Smooth muscle cell (in vitro differentiated cells): ENCODE results near the gene MRPS27. TPM values are rescaled to one million over a fixed set of nuclear protein-coding genes. Genes with fewer than 3 reads are reported as not detected.

Source experiments
- DNase-seq: peaks from one replicate; lab custom pipeline; 2025; ENCODE audit not compliant: unreplicated experiment; lab: John Stamatoyannopoulos, UW
- H2AFZ ChIP-seq: fragments of 200-600 bp; sonication (generic); 2 replicates; pipeline ENCODE4 v1.6.0; 2016; ENCODE audit warnings: antibody characterized with exemption, low read depth, mild to moderate bottlenecking
- H3F3A ChIP-seq: fragments of 200-600 bp; sonication (generic); 2 replicates; pipeline ENCODE4 v1.6.0; 2017; ENCODE audit warnings: antibody characterized with exemption, low read depth
- H3K27ac ChIP-seq: fragments of 200-600 bp; sonication (generic); 2 replicates; pipeline ENCODE4 v1.5.1; 2016; ENCODE audit warnings: low read depth, mild to moderate bottlenecking
- H3K27me3 ChIP-seq: fragments of 200-600 bp; sonication (generic); 2 replicates; pipeline ENCODE4 v1.6.1; 2016; ENCODE audit warnings: low read depth, mild to moderate bottlenecking
- H3K36me3 ChIP-seq: fragments of 200-600 bp; sonication (generic); 2 replicates; pipeline ENCODE4 v1.5.1; 2016; ENCODE audit warnings: low read depth
- H3K4me1 ChIP-seq: fragments of 200-600 bp; sonication (generic); 2 replicates; pipeline ENCODE4 v1.5.1; 2016; ENCODE audit warnings: low read depth
- H3K4me2 ChIP-seq: fragments of 200-600 bp; sonication (generic); 2 replicates; pipeline ENCODE4 v1.6.0; 2016; ENCODE audit warnings: mild to moderate bottlenecking
- H3K4me3 ChIP-seq: fragments of 200-600 bp; sonication (generic); 2 replicates; pipeline ENCODE4 v1.5.1; 2016; ENCODE audit warnings: mild to moderate bottlenecking
- H3K79me2 ChIP-seq: fragments of 200-600 bp; sonication (generic); 2 replicates; pipeline ENCODE4 v1.6.0; 2016; ENCODE audit warnings: low read depth, mild to moderate bottlenecking
- H3K9ac ChIP-seq: fragments of 200-600 bp; sonication (generic); 2 replicates; pipeline ENCODE4 v1.6.0; 2016; ENCODE audit warnings: low read depth
- H3K9me3 ChIP-seq: fragments of 200-600 bp; sonication (generic); replicated peaks from 2 replicates; pipeline ENCODE4 v1.5.1; 2016; ENCODE audit warnings: low read depth
- H4K20me1 ChIP-seq: fragments of 200-600 bp; sonication (generic); 2 replicates; pipeline ENCODE4 v1.6.0; 2016; ENCODE audit warnings: low read depth
- CTCF ChIP-seq: fragments of 200-600 bp; sonication (generic); IDR thresholded peaks from 2 replicates; pipeline ENCODE4 v1.5.1; 2017; ENCODE audit warnings: borderline replicate concordance, mild to moderate bottlenecking, antibody characterized with exemption; ENCODE audit not compliant: insufficient read depth, poor library complexity, severe bottlenecking
- WGBS: methylation state at CpG from one replicate; pipeline ENCODE4 v1.1.7; 2016; ENCODE audit warnings: low lambda C conversion rate; 5-methylcytosine and 5-hydroxymethylcytosine counted together
- polyA plus RNA-seq: library from polyadenylated mRNA; unstranded; fragments of >200 nt; fragmentation: Nextera tagmentation; extraction: Ambion mirVana; gene quantifications from 2 replicates; pipeline ENCODE4 v1.2.1, GENCODE V29; 2016
- total RNA-seq: library from RNA; depleted of rRNA; stranded (reverse); fragments of >200 nt; gene quantifications from 2 replicates; pipeline ENCODE4 v1.2.3, GENCODE V29; 2014

MRPS27 gene
- total and polyA plus RNA-seq, 2 experiments from 2014 or later = 36.7 to 38.3 TPM

GRCh38 chr5:72295539-72295938 is 24.5 kb downstream of the MRPS27 start:
- no peak overlapping the region for H3K27ac ChIP-seq
- H3K4me3 ChIP-seq = no peak overlapping the region
- DNase-seq = no peak
- peaks cover 16% of the 10 kb centered on the region for H3K79me2 ChIP-seq
- 95% methylated on average over 4 of the region's 4 CpGs for WGBS
- H3F3A ChIP-seq = no peaks in the 10 kb centered on the region
- TF ChIP-seq CTCF = no peak
- no peak overlapping the region for H3K4me2 ChIP-seq
- no peak overlapping the region for H3K9ac ChIP-seq
- H3K9me3 ChIP-seq = no peaks in the 10 kb centered on the region
- no peak overlapping the region for H2AFZ ChIP-seq
- H3K4me1 ChIP-seq = peaks cover under 1% of the 10 kb centered on the region
- H3K27me3 ChIP-seq = no peaks in the 10 kb centered on the region
- H3K36me3 ChIP-seq = peaks cover 9% of the 10 kb centered on the region
- no peaks in the 10 kb centered on the region for H4K20me1 ChIP-seq

- Histone ChIP-seq H3K9ac (no peak overlapping the region), H3K4me1 (no peaks in the 10 kb centered on the region), H3K79me2 (peaks cover 16% of the 10 kb centered on the region), H3K4me2 (no peak overlapping the region), H3F3A (peaks cover 5% of the 10 kb centered on the region), H3K9me3 (no peaks in the 10 kb centered on the region), H3K36me3 (peaks cover 9% of the 10 kb centered on the region), H3K27me3 (no peaks in the 10 kb centered on the region), H4K20me1 (no peaks in the 10 kb centered on the region), H3K27ac (no peak overlapping the region), H3K4me3 (no peak overlapping the region), H2AFZ (no peak overlapping the region)
- DNase-seq = no peak
- no peak for TF ChIP-seq CTCF
- WGBS = 96% methylated on average over 2 of the region's 2 CpGs
Measured at GRCh38 chr5:72294473-72294872, 25.6 kb downstream of the MRPS27 start.

GRCh38 chr5:72293495-72294055 is 26.5 kb downstream of the MRPS27 start:
- 93% methylated on average over 3 of the region's 3 CpGs for WGBS
- H3K27me3 ChIP-seq = no peaks in the 10 kb centered on the region
- no peak overlapping the region for H2AFZ ChIP-seq
- no peak overlapping the region for H3K27ac ChIP-seq
- H3F3A ChIP-seq = peaks cover 5% of the 10 kb centered on the region
- TF ChIP-seq CTCF = no peak
- peaks cover 9% of the 10 kb centered on the region for H3K79me2 ChIP-seq
- no peak overlapping the region for H3K4me2 ChIP-seq
- H3K4me3 ChIP-seq = no peak overlapping the region
- no peak overlapping the region for H3K9ac ChIP-seq
- peaks cover 9% of the 10 kb centered on the region for H3K36me3 ChIP-seq
- no peaks in the 10 kb centered on the region for H3K4me1 ChIP-seq
- H3K9me3 ChIP-seq = no peaks in the 10 kb centered on the region
- DNase-seq = no peak
- no peaks in the 10 kb centered on the region for H4K20me1 ChIP-seq

GRCh38 chr5:72292411-72292810 is 27.6 kb downstream of the MRPS27 start:
- H3K9me3 ChIP-seq = no peaks in the 10 kb centered on the region
- H4K20me1 ChIP-seq = no peaks in the 10 kb centered on the region
- no peak overlapping the region for H3K4me2 ChIP-seq
- TF ChIP-seq CTCF = no peak
- H3K36me3 ChIP-seq = peaks cover 8% of the 10 kb centered on the region
- peaks cover 5% of the 10 kb centered on the region for H3K79me2 ChIP-seq
- H3K4me3 ChIP-seq = no peak overlapping the region
- no peak overlapping the region for H2AFZ ChIP-seq
- H3K9ac ChIP-seq = no peak overlapping the region
- DNase-seq = no peak
- no peak overlapping the region for H3K27ac ChIP-seq
- 100% methylated on average over 1 of the region's 1 CpG for WGBS
- H3F3A ChIP-seq = peaks cover 5% of the 10 kb centered on the region
- H3K4me1 ChIP-seq = no peaks in the 10 kb centered on the region
- no peaks in the 10 kb centered on the region for H3K27me3 ChIP-seq
